SH-SY5Y (cell line): ENCODE results near the gene POFUT1.

Source experiments
- GATA2 ChIP-seq: IDR thresholded peaks from 2 replicates; pipeline ENCODE4 v1.6.1; 2011; ENCODE audit warnings: mild to moderate bottlenecking, low read depth, low read length
- GATA3 ChIP-seq: IDR thresholded peaks from 2 replicates; pipeline ENCODE4 v1.6.1; 2011; ENCODE audit warnings: low read depth, mild to moderate bottlenecking, low read length, moderate library complexity

- TF ChIP-seq GATA2 (no peak), GATA3 (no peak)
These were observed 55.8 kb downstream of the POFUT1 start for GRCh38 chr20:32263398-32263954.
